IMR-90 (cell line): ENCODE data around the gene ADORA2A. TPM values are rescaled to one million over a fixed set of nuclear protein-coding genes. Genes with fewer than 3 reads are reported as not detected.

Source experiments
- ATAC-seq: fragments of 200-7000 bp; cut with Tn5 transposase; 2 replicates; pipeline ENCODE4 v1.9.1; 2020; ENCODE audit warnings: low read depth, mild to moderate bottlenecking, moderate library complexity
- BruUV-seq: library from RNA; stranded (reverse); fragments of 400-500 nt; replicated peaks from 2 replicates; lab custom pipeline; 2021; lab: Mats Ljungman, UMichigan
- CTCF ChIA-PET: fragments of 300-600 bp; formaldehyde crosslinking; extraction: SDS; loops from one replicate; lab custom pipeline; 2021; ENCODE audit warnings: antibody characterized with exemption; lab: Yijun Ruan, JAX
- POLR2A ChIA-PET: fragments of 300-600 bp; sonication (Branson Sonifier 250); formaldehyde crosslinking; loops from one replicate; lab custom pipeline; 2022; ENCODE audit warnings: antibody characterized with exemption; ENCODE audit not compliant: unreplicated experiment; lab: Charles Lee
- DNase-seq: peaks from one replicate; pipeline ENCODE4 v3.0.0; 2013
- H2AFZ ChIP-seq: replicated peaks from 2 replicates; pipeline ENCODE3; 2013; ENCODE audit warnings: low read length, mild to moderate bottlenecking; ENCODE audit not compliant: poor library complexity
- H2AK5ac ChIP-seq: 2 replicates; pipeline ENCODE4 v1.6.1; 2013; ENCODE audit warnings: low read depth, low read length, inconsistent platforms
- H2AK9ac ChIP-seq: replicated peaks from 2 replicates; pipeline ENCODE3; 2013; ENCODE audit warnings: mild to moderate bottlenecking, low read depth, low read length, moderate library complexity; ENCODE audit not compliant: poor library complexity
- H2BK120ac ChIP-seq: 2 replicates; pipeline ENCODE4 v1.6.1; 2013; ENCODE audit warnings: low read depth, low read length, inconsistent platforms
- H2BK15ac ChIP-seq: 3 replicates; pipeline ENCODE4 v1.6.1; 2013; ENCODE audit warnings: low read depth, low read length, inconsistent platforms
- H2BK20ac ChIP-seq: 2 replicates; pipeline ENCODE4 v1.6.1; 2013; ENCODE audit warnings: low read depth, mild to moderate bottlenecking, inconsistent platforms, low read length, moderate library complexity
- H2BK5ac ChIP-seq: 2 replicates; pipeline ENCODE4 v1.6.1; 2013; ENCODE audit warnings: mild to moderate bottlenecking, low read depth, low read length, inconsistent platforms; ENCODE audit not compliant: poor library complexity, severe bottlenecking
- H3K14ac ChIP-seq: replicated peaks from 2 replicates; pipeline ENCODE4 v1.6.1; 2013; ENCODE audit warnings: low read depth, low read length, inconsistent platforms
- H3K18ac ChIP-seq: 2 replicates; pipeline ENCODE4 v1.6.1; 2013; ENCODE audit warnings: low read depth, low read length, control low read depth
- H3K23ac ChIP-seq: 2 replicates; pipeline ENCODE4 v1.6.1; 2013; ENCODE audit warnings: low read depth, low read length, inconsistent platforms
- H3K27ac ChIP-seq: 2 replicates; pipeline ENCODE4 v1.5.1; 2013; ENCODE audit warnings: mild to moderate bottlenecking, control low read depth, low read length; ENCODE audit not compliant: insufficient read depth
- H3K27me3 ChIP-seq: 2 replicates; pipeline ENCODE4 v1.6.1; 2013; ENCODE audit warnings: low read length; ENCODE audit not compliant: control insufficient read depth, insufficient read depth
- H3K36me3 ChIP-seq: 2 replicates; pipeline ENCODE4 v1.6.1; 2013; ENCODE audit warnings: low read length, mixed read lengths; ENCODE audit not compliant: control insufficient read depth, insufficient read depth
- H3K4ac ChIP-seq: 2 replicates; pipeline ENCODE4 v1.6.1; 2013; ENCODE audit warnings: low read depth, low read length, inconsistent platforms
- H3K4me1 ChIP-seq: 2 replicates; pipeline ENCODE4 v1.6.1; 2013; ENCODE audit warnings: low read length, mixed read lengths; ENCODE audit not compliant: control insufficient read depth, insufficient read depth
- H3K4me2 ChIP-seq: 2 replicates; pipeline ENCODE4 v1.6.1; 2013; ENCODE audit warnings: low read depth, mild to moderate bottlenecking, control low read depth, low read length, moderate library complexity
- H3K4me3 ChIP-seq: 2 replicates; pipeline ENCODE4 v1.5.1; 2013; ENCODE audit warnings: low read depth, mild to moderate bottlenecking, control low read depth, low read length, moderate library complexity; ENCODE audit not compliant: insufficient read depth
- H3K56ac ChIP-seq: 2 replicates; pipeline ENCODE4 v1.6.1; 2013; ENCODE audit warnings: low read length, inconsistent platforms; ENCODE audit not compliant: insufficient read depth; ENCODE audit errors: extremely low read depth
- H3K79me1 ChIP-seq, 2 experiments: 2 replicates each; pipeline ENCODE4 v1.6.1; 2013; ENCODE audit warnings: low read length in 2 of 2, inconsistent platforms in 1 of 2, low read depth in 1 of 2
- H3K9ac ChIP-seq: 2 replicates; pipeline ENCODE4 v1.6.1; 2013; ENCODE audit warnings: low read depth, low read length, control low read depth
- H3K9me1 ChIP-seq: 2 replicates; pipeline ENCODE4 v1.6.1; 2013; ENCODE audit warnings: low read length, inconsistent platforms; ENCODE audit not compliant: insufficient read depth
- H3K9me3 ChIP-seq: 2 replicates; pipeline ENCODE4 v1.6.1; 2013; ENCODE audit warnings: low read length; ENCODE audit not compliant: control insufficient read depth, insufficient read depth
- H4K20me1 ChIP-seq: 2 replicates; pipeline ENCODE4 v1.6.1; 2013; ENCODE audit warnings: low read length, inconsistent platforms; ENCODE audit not compliant: insufficient read depth
- H4K5ac ChIP-seq: 2 replicates; pipeline ENCODE4 v1.6.1; 2013; ENCODE audit warnings: mild to moderate bottlenecking, low read depth, low read length, control low read depth
- H4K8ac ChIP-seq, 2 experiments: 2 replicates each; pipeline ENCODE4 v1.6.1; 2013; ENCODE audit warnings: low read depth in 2 of 2, low read length in 2 of 2, control low read depth in 1 of 2, inconsistent platforms in 1 of 2
- H4K91ac ChIP-seq: 2 replicates; pipeline ENCODE4 v1.6.1; 2013; ENCODE audit warnings: low read depth, low read length, inconsistent platforms; ENCODE audit not compliant: insufficient read depth
- CHD1 ChIP-seq: IDR thresholded peaks from 2 replicates; pipeline ENCODE4 v1.6.1; 2012; ENCODE audit warnings: low read depth, low read length, improper control_type of control experiment
- ELK1 ChIP-seq: fragments of 150-350 bp; IDR thresholded peaks from 2 replicates; pipeline ENCODE4 v1.6.1; 2016; ENCODE audit warnings: low read depth, mild to moderate bottlenecking, low read length, moderate library complexity, borderline replicate concordance
- POLR2A ChIP-seq: IDR thresholded peaks from 2 replicates; pipeline ENCODE4 v1.6.1; 2012; ENCODE audit warnings: mild to moderate bottlenecking, low read depth, low read length
- WGBS, 2 experiments: methylation state at CpG; one replicate each; pipeline versions ENCODE4 v1.1.5 to v1.1.7; 2013; ENCODE audit warnings: missing lambda C conversion rate in 2 of 2; ENCODE audit not compliant: insufficient read length in 1 of 2; ENCODE audit errors: extremely low coverage in 2 of 2; 5-methylcytosine and 5-hydroxymethylcytosine counted together
- dilution Hi-C: fragments of 300-500 bp; cut with HindIII; formaldehyde crosslinking; loops from one replicate; pipeline ENCODE4 v1.14.3; 2018; ENCODE audit warnings: low sequenced_read_pairs; ENCODE audit not compliant: unreplicated experiment
- in situ Hi-C: fragments of 300-500 bp; cut with MboI; formaldehyde crosslinking; loops from 3 replicates; pipeline ENCODE4 v1.14.3; 2019; ENCODE audit warnings: low sequenced_read_pairs, inconsistent platforms, mixed read lengths
- intact Hi-C: fragments of 100-400 bp; cut with micrococcal nuclease; formaldehyde crosslinking; loops from 2 replicates; pipeline ENCODE4 v1.10.0; 2022
- polyA plus RNA-seq, 3 experiments: library from polyadenylated mRNA; depleted of rRNA; stranded (reverse); fragments of >200 nt; gene quantifications; 2 replicates each; pipeline ENCODE4 v1.2.3, GENCODE V29; 2012; ENCODE audit warnings: low replicate concordance in 1 of 3
- total RNA-seq: library from RNA; depleted of rRNA; stranded (reverse); fragments of >200 nt; gene quantifications from 2 replicates; pipeline ENCODE4 v1.2.3, GENCODE V29; 2012

Gene ADORA2A
- total and polyA plus RNA-seq, 2 of the 4 experiments (the other 2 are of a cell fraction): 0.36 to 1.1 TPM

- ChIA-PET CTCF (no interaction called here), POLR2A (interaction anchor here (0.6 kb wide), 1 partner anchor 49 kb away, joined by 3 read pairs; no protein-coding TSS in a partner anchor)
- H4K91ac ChIP-seq: no peak overlapping the region
- no peak overlapping the region for H4K5ac ChIP-seq
- no peaks in the 10 kb centered on the region for H3K36me3 ChIP-seq
- H4K8ac ChIP-seq: no peak overlapping the region
- no peak for TF ChIP-seq ELK1
- no peak for TF ChIP-seq POLR2A
- no peak for TF ChIP-seq CHD1
- no peak overlapping the region for H2BK120ac ChIP-seq
- ATAC-seq (peak; percentile 44), DNase-seq (peak; percentile 16)
- H3K9me3 ChIP-seq: no peaks in the 10 kb centered on the region
- no TSS peak for BruUV-seq
- WGBS, 2 experiments: 81% methylated on average over 4 of the region's 17 CpGs; no CpG with 5 or more reads in 1 of the 2 experiments
- H3K4me2 ChIP-seq: no peak overlapping the region
- no peaks in the 10 kb centered on the region; the same call in 1 of the 2 replicates for H4K20me1 ChIP-seq
- H3K4me3 ChIP-seq: no peak overlapping the region
- H3K56ac ChIP-seq: no peak overlapping the region
- no peak overlapping the region for H3K18ac ChIP-seq
- in situ Hi-C loops: no loop called here
- H3K79me1 ChIP-seq: no peaks in the 10 kb centered on the region
- H3K9ac ChIP-seq: no peak overlapping the region
- H3K23ac ChIP-seq: no peak overlapping the region
- peak overlapping the region; percentile 69 for H2AFZ ChIP-seq
- dilution Hi-C loops: no loop called here
- H3K4me1 ChIP-seq: peaks cover 12% of the 10 kb centered on the region
- intact Hi-C loops: no loop called here
- peaks cover 2% of the 10 kb centered on the region for H3K9me1 ChIP-seq
- no peak overlapping the region for H3K27ac ChIP-seq
- no peak overlapping the region for H2BK20ac ChIP-seq
- H3K14ac ChIP-seq: no peak overlapping the region
- H2AK9ac ChIP-seq: peak overlapping the region; percentile 65
- H3K27me3 ChIP-seq: peaks cover 2% of the 10 kb centered on the region; the same call in 1 of the 2 replicates
- H3K4ac ChIP-seq: no peak overlapping the region
- H2AK5ac ChIP-seq: peak overlapping the region; percentile 46; the same call in 1 of the 2 replicates
- no peak overlapping the region for H2BK5ac ChIP-seq
- H2BK15ac ChIP-seq: no peak overlapping the region
These were observed 4.9 kb downstream of the ADORA2A start for GRCh38 chr22:24432059-24432853.
